C4-2B (cell line): ENCODE measurements around the gene HOXD1.

Source experiments
- ZFX ChIP-seq: fragments of 450-650 bp; IDR thresholded peaks from 2 replicates; pipeline ENCODE4 v1.6.1; 2017
- TF ChIP-seq, protein P1 (sequence below): fragments of 450-650 bp; conservative IDR thresholded peaks from 2 replicates; pipeline ENCODE4 v1.5.1; 2017; ENCODE audit warnings: mild to moderate bottlenecking

DNA sequence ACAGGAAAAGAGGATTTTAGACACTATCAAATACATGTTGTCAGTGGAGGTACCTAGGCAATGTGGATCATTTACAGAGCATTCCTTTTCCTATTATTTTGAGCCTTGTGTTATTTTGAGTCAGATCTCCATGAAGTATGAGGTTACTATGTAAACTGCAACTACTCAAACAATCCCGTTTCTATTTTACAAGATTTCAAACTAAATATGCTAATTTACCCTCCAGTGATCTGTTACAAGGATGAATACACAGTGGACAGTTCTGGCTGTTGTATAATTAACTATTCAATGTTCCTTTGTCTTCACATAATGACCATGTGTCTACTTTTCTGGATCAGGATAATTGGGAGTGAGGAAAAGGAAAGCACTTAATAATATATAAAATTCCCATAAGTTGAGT is 4.6 kb downstream of the HOXD1 start:
- TF ChIP-seq, protein P1, sequence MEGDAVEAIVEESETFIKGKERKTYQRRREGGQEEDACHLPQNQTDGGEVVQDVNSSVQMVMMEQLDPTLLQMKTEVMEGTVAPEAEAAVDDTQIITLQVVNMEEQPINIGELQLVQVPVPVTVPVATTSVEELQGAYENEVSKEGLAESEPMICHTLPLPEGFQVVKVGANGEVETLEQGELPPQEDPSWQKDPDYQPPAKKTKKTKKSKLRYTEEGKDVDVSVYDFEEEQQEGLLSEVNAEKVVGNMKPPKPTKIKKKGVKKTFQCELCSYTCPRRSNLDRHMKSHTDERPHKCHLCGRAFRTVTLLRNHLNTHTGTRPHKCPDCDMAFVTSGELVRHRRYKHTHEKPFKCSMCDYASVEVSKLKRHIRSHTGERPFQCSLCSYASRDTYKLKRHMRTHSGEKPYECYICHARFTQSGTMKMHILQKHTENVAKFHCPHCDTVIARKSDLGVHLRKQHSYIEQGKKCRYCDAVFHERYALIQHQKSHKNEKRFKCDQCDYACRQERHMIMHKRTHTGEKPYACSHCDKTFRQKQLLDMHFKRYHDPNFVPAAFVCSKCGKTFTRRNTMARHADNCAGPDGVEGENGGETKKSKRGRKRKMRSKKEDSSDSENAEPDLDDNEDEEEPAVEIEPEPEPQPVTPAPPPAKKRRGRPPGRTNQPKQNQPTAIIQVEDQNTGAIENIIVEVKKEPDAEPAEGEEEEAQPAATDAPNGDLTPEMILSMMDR: no peak
- no peak for TF ChIP-seq ZFX
